Tibial artery (tissue), 4 donors: ENCODE results near the gene MRPS18A.

ENCODE experiments used
- DNase-seq, 2 donors: peaks; one replicate each; pipeline ENCODE4 v3.0.0-alpha.2; 2019
- H3K27ac ChIP-seq, 2 donors: fragments of 200-600 bp; sonication (generic) in 1 of 2; 1 replicate in 1 of 2; 2 replicates in 1 of 2; pipeline ENCODE4 v1.5.1; 2018 to 2019; ENCODE audit warnings: mild to moderate bottlenecking in 1 of 2
- H3K27me3 ChIP-seq, 2 donors: fragments of 200-600 bp; sonication (generic) in 1 of 2; one replicate each; pipeline versions ENCODE4 v1.5.1 to v1.6.0; 2016 to 2019
- H3K36me3 ChIP-seq, 3 donors: fragments of 200-600 bp; sonication (generic) in 2 of 3; one replicate each; pipeline ENCODE4 v1.5.1; 2016 to 2019; ENCODE audit warnings: mild to moderate bottlenecking in 2 of 3
- H3K4me1 ChIP-seq, 4 donors: fragments of 200-600 bp; sonication (generic) in 2 of 4; 1 replicate in 3 of 4; 2 replicates in 1 of 4; pipeline ENCODE4 v1.5.1; 2016 to 2019
- H3K4me3 ChIP-seq, 2 donors: fragments of 200-600 bp; sonication (generic) in 1 of 2; 1 replicate in 1 of 2; 2 replicates in 1 of 2; pipeline ENCODE4 v1.5.1; 2018 to 2019; ENCODE audit warnings: mild to moderate bottlenecking in 2 of 2
- H3K9me3 ChIP-seq, 3 donors: fragments of 200-600 bp; sonication (generic) in 1 of 3; one replicate each; pipeline ENCODE4 v1.5.1; 2016 to 2019
- intact Hi-C: fragments of 100-400 bp; cut with DNase I; formaldehyde crosslinking; loops from one replicate; pipeline ENCODE4 v1.15.0; 2023; ENCODE audit warnings: low total_unique reads
- TF ChIP-seq, protein P1 (sequence below), 2 experiments: fragments of 200-600 bp in 1 of 2; fragments of 450-650 bp in 1 of 2; IDR thresholded peaks; one replicate each; pipeline ENCODE4 v1.5.1; 2017 to 2019; ENCODE audit warnings: antibody characterized with exemption in 2 of 2, mild to moderate bottlenecking in 1 of 2, moderate library complexity in 1 of 2

The MRPS18A gene

DNA sequence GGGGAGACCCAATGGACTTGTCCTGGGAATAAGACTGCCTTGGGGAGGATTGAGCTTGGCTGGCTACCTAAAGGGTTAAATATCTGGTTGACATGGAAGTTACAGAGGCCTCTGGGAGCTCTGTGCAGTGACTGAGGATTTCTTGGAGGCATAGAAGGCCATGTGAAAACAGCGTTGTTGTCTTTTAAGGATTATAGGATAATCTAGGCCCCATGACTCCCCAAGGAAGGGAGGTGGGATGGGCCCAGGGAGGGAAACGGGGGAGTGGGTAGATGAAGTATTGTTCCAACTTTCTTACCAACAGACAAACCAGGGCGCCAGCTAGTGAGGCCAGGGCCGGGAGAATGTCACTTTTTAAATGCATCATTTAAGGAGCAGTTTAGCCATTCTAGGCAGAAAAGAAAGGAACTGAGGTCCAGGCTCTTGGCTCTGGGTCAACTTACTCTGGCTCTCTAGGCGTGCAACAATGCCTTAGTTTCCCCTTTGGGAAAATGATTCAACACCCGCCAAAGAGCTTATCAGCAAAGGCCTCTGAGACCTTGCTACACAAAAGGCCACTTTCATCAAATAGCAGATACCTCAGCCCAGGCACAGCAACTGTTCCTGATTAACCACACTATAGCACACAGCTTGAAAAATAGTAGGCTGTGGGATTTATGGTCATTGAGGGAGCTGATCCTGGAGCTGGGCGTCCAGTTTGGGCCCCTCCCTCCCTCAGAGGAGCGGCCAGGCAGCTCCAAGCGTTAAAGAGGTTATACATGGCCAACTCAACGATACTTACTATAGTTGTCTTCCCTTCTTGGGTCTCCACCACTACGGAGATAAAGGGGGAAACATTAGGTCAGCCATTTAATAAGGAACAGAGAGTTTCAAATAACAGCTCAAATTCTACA, 7.0 kb downstream of the MRPS18A start:
- Histone ChIP-seq H3K9me3 (no peaks in the 10 kb centered on the region), H3K27me3 (no peaks in the 10 kb centered on the region), H3K4me1 (no peaks in the 10 kb centered on the region), H3K36me3 (peaks cover 28 to 63% (median 53%) of the 10 kb centered on the region in 3 donors), H3K4me3 (no peak overlapping the region), H3K27ac (no peak overlapping the region)
- intact Hi-C loops: no loop called here
- no peak for DNase-seq
- TF ChIP-seq, protein P1, sequence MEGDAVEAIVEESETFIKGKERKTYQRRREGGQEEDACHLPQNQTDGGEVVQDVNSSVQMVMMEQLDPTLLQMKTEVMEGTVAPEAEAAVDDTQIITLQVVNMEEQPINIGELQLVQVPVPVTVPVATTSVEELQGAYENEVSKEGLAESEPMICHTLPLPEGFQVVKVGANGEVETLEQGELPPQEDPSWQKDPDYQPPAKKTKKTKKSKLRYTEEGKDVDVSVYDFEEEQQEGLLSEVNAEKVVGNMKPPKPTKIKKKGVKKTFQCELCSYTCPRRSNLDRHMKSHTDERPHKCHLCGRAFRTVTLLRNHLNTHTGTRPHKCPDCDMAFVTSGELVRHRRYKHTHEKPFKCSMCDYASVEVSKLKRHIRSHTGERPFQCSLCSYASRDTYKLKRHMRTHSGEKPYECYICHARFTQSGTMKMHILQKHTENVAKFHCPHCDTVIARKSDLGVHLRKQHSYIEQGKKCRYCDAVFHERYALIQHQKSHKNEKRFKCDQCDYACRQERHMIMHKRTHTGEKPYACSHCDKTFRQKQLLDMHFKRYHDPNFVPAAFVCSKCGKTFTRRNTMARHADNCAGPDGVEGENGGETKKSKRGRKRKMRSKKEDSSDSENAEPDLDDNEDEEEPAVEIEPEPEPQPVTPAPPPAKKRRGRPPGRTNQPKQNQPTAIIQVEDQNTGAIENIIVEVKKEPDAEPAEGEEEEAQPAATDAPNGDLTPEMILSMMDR (IDR thresholded peaks at IDR 0.05): no peak

DNA sequence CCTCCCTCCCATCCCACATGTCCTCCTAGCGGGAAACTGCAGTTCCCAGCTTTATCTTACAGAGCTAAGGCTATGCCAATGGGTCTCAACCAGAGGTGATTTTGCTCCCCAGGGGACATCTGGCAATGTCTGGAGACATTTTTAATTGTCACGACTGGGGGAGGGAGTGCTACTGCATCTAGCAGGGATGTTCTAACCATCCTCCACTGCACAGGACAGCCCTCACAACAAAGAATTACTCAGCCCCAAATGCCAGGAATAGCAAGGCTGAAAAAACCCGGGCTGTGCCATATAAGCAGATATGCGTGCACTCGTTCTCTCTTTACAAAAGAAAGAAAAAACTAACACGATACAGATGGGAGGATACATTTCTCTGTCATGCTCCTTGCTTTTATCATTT, 8.5 kb downstream of the MRPS18A start:
- Histone ChIP-seq H3K27me3 (no peaks in the 10 kb centered on the region), H3K9me3 (no peaks in the 10 kb centered on the region), H3K36me3 (peaks cover 42 to 78% (median 68%) of the 10 kb centered on the region in 3 donors), H3K4me1 (no peaks in the 10 kb centered on the region), H3K4me3 (no peak overlapping the region), H3K27ac (no peak overlapping the region)
- no peak for DNase-seq
- intact Hi-C loops: loop anchor here (5.0 kb wide), 1 partner anchor 152 kb away; no protein-coding TSS in a partner anchor
- TF ChIP-seq, protein P1 (IDR thresholded peaks at IDR 0.05): no peak

DNA sequence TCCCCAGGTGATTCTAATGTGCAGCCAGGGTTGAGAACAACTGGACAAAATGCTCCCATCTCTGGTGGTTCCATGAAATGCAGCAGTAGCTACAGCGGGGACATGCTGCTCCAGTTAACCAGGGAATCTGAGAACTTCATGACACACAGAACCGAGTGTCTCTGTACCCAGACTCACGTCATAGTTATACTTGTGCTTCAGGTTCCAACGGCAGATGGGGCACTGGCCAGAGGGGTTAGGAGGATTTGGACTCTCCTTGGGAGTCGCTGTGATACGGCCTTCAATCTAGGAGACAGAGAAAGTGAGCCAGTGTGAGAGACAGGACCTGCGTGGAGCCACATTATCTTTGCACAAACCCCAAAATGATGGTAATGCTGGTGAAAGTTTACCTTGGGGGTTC, 9.2 kb downstream of the MRPS18A start:
- Histone ChIP-seq H3K4me1 (no peaks in the 10 kb centered on the region), H3K27ac (no peak overlapping the region), H3K36me3 (peaks cover 50 to 85% (median 75%) of the 10 kb centered on the region in 3 donors), H3K4me3 (no peak overlapping the region), H3K9me3 (no peaks in the 10 kb centered on the region), H3K27me3 (no peaks in the 10 kb centered on the region)
- DNase-seq: no peak
- TF ChIP-seq, protein P1 (IDR thresholded peaks at IDR 0.05): no peak
- intact Hi-C loops: loop anchor here (5.0 kb wide), 1 partner anchor 151 kb away; no protein-coding TSS in a partner anchor

DNA sequence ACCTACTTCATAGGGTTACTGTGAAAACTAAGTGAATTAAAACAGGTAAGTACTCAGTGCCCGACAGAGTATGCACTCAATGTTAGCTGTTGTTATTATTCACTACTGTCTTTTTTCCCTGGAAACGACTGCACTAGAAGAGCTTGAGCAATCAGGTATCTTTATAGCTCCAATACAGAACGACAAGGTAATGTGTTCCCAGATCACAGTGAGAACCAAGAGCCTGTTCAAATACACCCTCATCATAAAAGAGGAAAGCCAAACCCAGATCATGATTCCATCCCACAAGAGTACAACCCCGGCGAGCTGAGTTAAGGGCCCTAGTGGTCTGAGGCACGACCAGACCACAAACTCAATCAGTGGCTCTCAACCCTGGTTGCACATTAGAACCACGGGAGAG, 9.8 kb downstream of the MRPS18A start:
- TF ChIP-seq, protein P1 (IDR thresholded peaks at IDR 0.05): no peak
- intact Hi-C loops: loop anchor here (5.0 kb wide), 1 partner anchor 150 kb away; no protein-coding TSS in a partner anchor
- Histone ChIP-seq H3K27ac (no peak overlapping the region), H3K36me3 (peaks cover 50 to 87% (median 79%) of the 10 kb centered on the region in 3 donors), H3K9me3 (no peaks in the 10 kb centered on the region), H3K4me3 (no peak overlapping the region), H3K27me3 (no peaks in the 10 kb centered on the region), H3K4me1 (no peaks in the 10 kb centered on the region)
- DNase-seq: no peak

DNA sequence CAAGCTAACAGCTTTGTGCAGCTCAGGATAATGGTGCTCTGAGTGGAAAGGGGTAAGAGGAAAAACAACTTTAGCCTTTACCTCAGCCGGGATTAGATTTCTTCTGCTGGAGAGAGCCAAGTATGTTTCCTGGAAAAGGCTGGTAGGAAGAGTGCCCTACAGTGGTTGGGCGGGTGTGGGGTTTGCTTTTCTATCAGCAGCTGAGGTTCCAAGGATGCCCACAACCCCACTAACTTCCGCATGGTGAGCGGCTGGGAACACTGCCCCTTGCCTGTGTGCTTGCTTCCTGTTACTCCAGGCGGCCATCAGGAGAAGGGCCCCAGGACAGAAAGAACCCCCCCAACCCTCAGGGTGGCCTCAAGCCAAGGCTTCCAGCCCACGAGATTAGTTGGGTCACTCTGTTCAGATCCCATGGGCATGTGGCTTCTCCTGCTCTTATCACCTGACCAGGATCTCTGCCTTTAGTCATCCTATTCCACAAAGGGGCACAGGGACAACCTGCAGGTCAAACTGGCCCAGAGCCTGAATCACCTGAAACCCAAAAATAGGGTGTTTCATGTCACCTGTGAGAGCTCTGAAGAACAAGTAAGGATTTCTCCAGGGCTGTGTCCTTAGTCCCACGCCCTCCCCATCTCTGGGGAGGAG, 10.5 kb downstream of the MRPS18A start:
- no peak for DNase-seq
- Histone ChIP-seq H3K4me3 (no peak overlapping the region), H3K9me3 (no peaks in the 10 kb centered on the region), H3K4me1 (peaks cover 0 to under 1% (median 0%) of the 10 kb centered on the region in 4 donors), H3K27ac (no peak overlapping the region), H3K36me3 (peaks cover 57 to 94% (median 85%) of the 10 kb centered on the region in 3 donors), H3K27me3 (no peaks in the 10 kb centered on the region)
- TF ChIP-seq, protein P1 (IDR thresholded peaks at IDR 0.05): no peak
- intact Hi-C loops: loop anchor here (5.0 kb wide), 1 partner anchor 150 kb away; no protein-coding TSS in a partner anchor
